B cell (primary cell): ENCODE results near the gene S100A14. TPM values are rescaled to one million over a fixed set of nuclear protein-coding genes. Genes with fewer than 3 reads are reported as not detected.

Experiments
- ATAC-seq: fragments of 200-7000 bp; cut with Tn5 transposase; one replicate; pipeline ENCODE4 v1.10.0; 2021; ENCODE audit warnings: low read depth, mild to moderate bottlenecking, moderate number of reproducible peaks, moderate library complexity
- CTCF ChIA-PET: fragments of 350-600 bp; sonication (Branson Sonifier 250); formaldehyde crosslinking; loops from one replicate; lab custom pipeline; 2021; ENCODE audit warnings: antibody characterized with exemption, inconsistent platforms; lab: Charles Lee
- POLR2A ChIA-PET: fragments of 350-600 bp; sonication (Branson Sonifier 250); formaldehyde crosslinking; loops from one replicate; lab custom pipeline; 2021; ENCODE audit warnings: antibody characterized with exemption; lab: Charles Lee
- DNase-seq: peaks from one replicate; pipeline ENCODE4 v3.0.0; 2013
- H2AFZ ChIP-seq: 2 replicates; pipeline ENCODE4 v1.6.1; 2012; ENCODE audit warnings: mild to moderate bottlenecking, low read depth, low read length; ENCODE audit not compliant: insufficient read depth, poor library complexity, severe bottlenecking
- H3K27ac ChIP-seq, 2 donors: 1 replicate in 1 of 2; 2 replicates in 1 of 2; pipeline ENCODE4 v1.5.1; 2012 to 2013; ENCODE audit warnings: low read length in 2 of 2, mild to moderate bottlenecking in 2 of 2, moderate library complexity in 1 of 2
- H3K27me3 ChIP-seq, 4 experiments: fragments of 200-600 bp in 1 of 4; sonication (generic) in 1 of 4; replicated peaks in 1 of 4; 1 replicate in 2 of 4; 2 replicates in 2 of 4; pipeline versions ENCODE4 v1.6.1 to v1.7.0; 2013 to 2016; ENCODE audit warnings: low read length in 3 of 4, mild to moderate bottlenecking in 2 of 4, mixed read lengths in 1 of 4, moderate library complexity in 1 of 4; ENCODE audit not compliant: insufficient read depth in 4 of 4, control insufficient read depth in 3 of 4; ENCODE audit errors: control extremely low read depth in 1 of 4
- H3K36me3 ChIP-seq, 2 experiments: replicated peaks in 1 of 2; 1 replicate in 1 of 2; 2 replicates in 1 of 2; pipeline versions ENCODE4 v1.6.1 to v1.7.1; 2013; ENCODE audit warnings: low read length in 1 of 2; ENCODE audit not compliant: insufficient read depth in 2 of 2, control insufficient read depth in 1 of 2; ENCODE audit errors: control extremely low read depth in 1 of 2, extremely low read depth in 1 of 2
- H3K4me1 ChIP-seq, 2 donors: fragments of 200-600 bp in 1 of 2; sonication (generic) in 1 of 2; 1 replicate in 1 of 2; 2 replicates in 1 of 2; pipeline versions ENCODE4 v1.5.1 to v1.6.1; 2013 to 2017; ENCODE audit warnings: low read length in 2 of 2; ENCODE audit not compliant: control insufficient read depth in 2 of 2, insufficient read depth in 2 of 2
- H3K4me2 ChIP-seq: replicated peaks from 2 replicates; pipeline ENCODE3; 2012; ENCODE audit warnings: mild to moderate bottlenecking, low read depth, low read length; ENCODE audit not compliant: poor library complexity, severe bottlenecking
- H3K4me3 ChIP-seq, 5 experiments: fragments of 200-600 bp in 1 of 5; sonication (generic) in 1 of 5; 1 replicate in 3 of 5; 2 replicates in 2 of 5; pipeline versions ENCODE4 v1.5.1 to v1.7.0; 2011 to 2016; ENCODE audit warnings: low read length in 4 of 5, mild to moderate bottlenecking in 4 of 5, low read depth in 2 of 5, control low read depth in 1 of 5, moderate library complexity in 1 of 5; ENCODE audit not compliant: insufficient read depth in 1 of 5; ENCODE audit errors: control extremely low read depth in 1 of 5, extremely low read depth in 1 of 5
- H3K79me2 ChIP-seq: fragments of 200-600 bp; sonication (generic); one replicate; pipeline ENCODE4 v1.6.0; 2016; ENCODE audit warnings: low read length; ENCODE audit not compliant: control insufficient read depth, insufficient read depth
- H3K9ac ChIP-seq: fragments of 200-600 bp; sonication (generic); 2 replicates; pipeline ENCODE4 v1.6.1; 2017; ENCODE audit warnings: mild to moderate bottlenecking, low read length, moderate library complexity
- H3K9me3 ChIP-seq, 3 donors: one replicate each; pipeline versions ENCODE4 v1.6.1 to v1.7.1; 2013; ENCODE audit warnings: low read length in 2 of 3; ENCODE audit not compliant: control insufficient read depth in 2 of 3, insufficient read depth in 1 of 3; ENCODE audit errors: control extremely low read depth in 1 of 3
- H4K20me1 ChIP-seq: 2 replicates; pipeline ENCODE4 v1.6.0; 2012; ENCODE audit warnings: mild to moderate bottlenecking, low read length; ENCODE audit not compliant: insufficient read depth, control insufficient read depth, poor library complexity, severe bottlenecking
- H3K27ac Mint-ChIP-seq: one replicate; pipeline ENCODE4 v1.8.0; 2021; ENCODE audit warnings: mixed read lengths
- H3K27me3 Mint-ChIP-seq: one replicate; pipeline ENCODE4 v1.8.0; 2021; ENCODE audit warnings: mixed read lengths
- H3K4me1 Mint-ChIP-seq: one replicate; pipeline ENCODE4 v1.8.0; 2021; ENCODE audit warnings: mixed read lengths
- H3K4me3 Mint-ChIP-seq: one replicate; pipeline ENCODE4 v1.8.0; 2021; ENCODE audit warnings: mixed read lengths
- H3K9me3 Mint-ChIP-seq: one replicate; pipeline ENCODE4 v1.8.0; 2022; ENCODE audit warnings: mixed read lengths; ENCODE audit not compliant: insufficient read depth
- CTCF ChIP-seq: fragments of 200-600 bp; IDR thresholded peaks from one replicate; pipeline ENCODE4 v1.8.0; 2022; ENCODE audit warnings: antibody characterized with exemption, mild to moderate bottlenecking
- EZH2 ChIP-seq: IDR thresholded peaks from 2 replicates; pipeline ENCODE4 v1.6.1; 2012; ENCODE audit warnings: borderline replicate concordance, low read depth, mild to moderate bottlenecking, moderate library complexity, low read length; ENCODE audit not compliant: insufficient read depth, poor library complexity, severe bottlenecking
- WGBS: methylation state at CpG from one replicate; pipeline ENCODE4 v1.1.5; 2013; ENCODE audit warnings: missing lambda C conversion rate; ENCODE audit not compliant: insufficient coverage; 5-methylcytosine and 5-hydroxymethylcytosine counted together
- intact Hi-C: fragments of 100-400 bp; cut with micrococcal nuclease; formaldehyde crosslinking; loops from one replicate; pipeline ENCODE4 v1.10.0; 2022
- polyA plus RNA-seq: library from polyadenylated mRNA; depleted of rRNA; stranded (reverse); fragments of >200 nt; gene quantifications from 2 replicates; pipeline ENCODE4 v1.2.3, GENCODE V29; 2012
- total RNA-seq, 2 donors: library from RNA; stranded (reverse); fragments of 120-200 nt in 1 of 2; gene quantifications; 1 replicate in 1 of 2; 2 replicates in 1 of 2; pipeline versions ENCODE4 v1.2.3 to v1.2.4, GENCODE V29; 2013 to 2022

Gene S100A14
- total and polyA plus RNA-seq, 2 donors (not counting 1 experiment from before 2014, with no cell fraction given), result not detected

GRCh38 chr1:153630384-153630783 lies 14.3 kb upstream of the S100A14 start:
- Histone ChIP-seq H4K20me1 (peaks cover under 1% of the 10 kb centered on the region), H2AFZ (no peak overlapping the region), H3K27me3 (peaks cover 0 to 4% (median 0%) of the 10 kb centered on the region in 4 experiments), H3K4me1 (peaks cover 13 to 42% of the 10 kb centered on the region in 2 donors), H3K36me3 (no peaks in the 10 kb centered on the region), H3K79me2 (peaks cover 13% of the 10 kb centered on the region), H3K4me2 (no peak overlapping the region), H3K9me3 (peaks cover 0 to 7% (median 0%) of the 10 kb centered on the region in 3 donors), H3K27ac (no peak overlapping the region), H3K9ac (no peak overlapping the region), H3K4me3 (no peak overlapping the region)
- CTCF ChIA-PET, result interaction anchor here (1.1 kb wide), 1 partner anchor 58 kb away, joined by 3 read pairs; no protein-coding TSS in a partner anchor
- ATAC-seq, result no peak
- intact Hi-C loops, result loop anchor here (10.0 kb wide), 1 partner anchor 96 kb away; the partner anchor contains the start of gene S100A6
- POLR2A ChIA-PET, result interaction anchor here (0.5 kb wide), 1 partner anchor 209 kb away, joined by 7 read pairs; no protein-coding TSS in a partner anchor
- TF ChIP-seq EZH2 (no peak), CTCF (no peak)
- Mint-ChIP-seq H3K9me3 (no peaks in the 10 kb centered on the region), H3K4me3 (no peak overlapping the region), H3K27me3 (no peaks in the 10 kb centered on the region), H3K27ac (no peak overlapping the region), H3K4me1 (peaks cover 35% of the 10 kb centered on the region)
- DNase-seq, result no peak
- WGBS, result 100% methylated on average over 6 of the region's 7 CpGs

- TF ChIP-seq CTCF, result no peak
- TF ChIP-seq EZH2, result no peak
- ATAC-seq, result no peak
- no peak overlapping the region for H2AFZ ChIP-seq
- POLR2A ChIA-PET, result no interaction called here
- peaks cover 0 to 7% (median 0%) of the 10 kb centered on the region in 3 donors for H3K9me3 ChIP-seq
- no peaks in the 10 kb centered on the region for H3K36me3 ChIP-seq
- H3K27ac Mint-ChIP-seq, result no peak overlapping the region
- peaks cover 8% of the 10 kb centered on the region for H3K79me2 ChIP-seq
- no peaks in the 10 kb centered on the region for H3K9me3 Mint-ChIP-seq
- intact Hi-C loops, result loop anchor here (10.0 kb wide), 1 partner anchor 95 kb away; the partner anchor contains the start of gene S100A6
- CTCF ChIA-PET, result interaction anchor here (1.1 to 1.3 kb wide), 3 partner anchors 58 to 120 kb away, joined by 3 read pairs; no protein-coding TSS in a partner anchor
- peaks cover 0 to 4% (median 0%) of the 10 kb centered on the region in 4 experiments for H3K27me3 ChIP-seq
- no peaks in the 10 kb centered on the region for H3K27me3 Mint-ChIP-seq
- no peaks in the 10 kb centered on the region for H4K20me1 ChIP-seq
- no peak overlapping the region for H3K4me2 ChIP-seq
- no peak for DNase-seq
- no CpG with 5 or more reads among the region's 1 CpG for WGBS
- H3K9ac ChIP-seq, result no peak overlapping the region
- H3K4me3 Mint-ChIP-seq, result no peak overlapping the region
- H3K4me1 ChIP-seq, result peaks cover 13 to 37% of the 10 kb centered on the region in 2 donors
- H3K27ac ChIP-seq, result no peak overlapping the region
- no peak overlapping the region for H3K4me3 ChIP-seq
- peaks cover 31% of the 10 kb centered on the region for H3K4me1 Mint-ChIP-seq
These were observed 13.8 kb upstream of the S100A14 start for GRCh38 chr1:153629971-153630370.
